ENCODE measurements around the gene MCTP2.

Gene MCTP2

GRCh38 chr15:94354655-94355054 is 123.3 kb downstream of the MCTP2 start:
- DNase-seq: no peak

- no peak for DNase-seq
These were observed 128.4 kb downstream of the MCTP2 start for GRCh38 chr15:94359716-94360115.

DNA sequence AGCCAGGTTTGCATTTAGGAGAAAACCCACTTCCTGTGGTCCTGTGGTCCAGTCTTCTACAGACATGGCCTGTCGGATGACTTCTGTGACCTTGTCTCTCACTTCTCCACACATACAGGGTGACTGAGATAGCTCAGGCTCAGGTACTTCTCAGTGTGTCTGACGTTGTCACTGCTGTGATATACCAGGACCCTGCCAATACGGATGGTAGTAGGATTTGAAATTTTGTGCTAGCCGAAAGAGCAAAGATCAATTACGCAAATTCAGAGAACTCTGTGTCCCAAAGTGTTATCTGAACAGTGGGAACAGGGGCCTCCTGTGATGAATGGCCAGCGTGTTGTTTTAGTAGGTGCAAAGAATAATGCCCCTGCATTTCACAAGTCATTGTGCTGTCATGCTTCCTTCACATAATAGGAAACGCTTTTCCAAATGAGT is 128.9 kb downstream of the MCTP2 start:
- no peak for DNase-seq

DNA sequence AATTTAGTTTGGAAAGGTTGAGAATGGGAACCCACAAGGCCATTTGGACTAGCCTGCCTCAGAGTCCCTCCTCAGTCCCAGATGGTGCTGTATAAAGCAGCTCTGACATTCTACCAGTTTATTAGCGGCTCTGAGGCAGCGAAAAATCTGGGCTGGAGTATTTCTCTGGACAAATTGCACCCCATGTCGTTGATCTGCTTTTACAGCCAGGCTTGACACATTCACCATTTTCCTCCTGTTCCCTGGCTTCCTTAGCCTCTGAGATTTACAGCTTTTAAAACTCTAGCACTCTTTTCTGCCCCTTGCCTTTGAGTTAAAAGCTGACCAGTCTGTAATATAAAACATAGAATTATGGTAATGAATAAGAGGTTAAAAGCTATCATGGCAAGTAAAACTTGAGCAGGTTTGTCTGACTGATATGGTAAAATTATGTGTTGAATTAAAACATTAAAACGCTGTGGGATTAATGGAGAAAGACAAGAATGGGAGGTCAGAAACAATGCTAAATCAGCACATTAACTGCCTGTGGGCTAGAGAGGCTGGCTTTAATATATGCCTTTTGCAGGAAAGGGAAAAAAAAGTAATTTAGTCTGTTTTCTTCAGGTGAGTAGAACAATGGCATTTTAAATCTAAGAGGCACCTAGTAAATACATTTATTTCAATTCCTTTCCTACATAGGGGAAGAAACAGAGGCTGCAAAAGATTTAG is 131.2 kb downstream of the MCTP2 start:
- no peak for DNase-seq

DNA sequence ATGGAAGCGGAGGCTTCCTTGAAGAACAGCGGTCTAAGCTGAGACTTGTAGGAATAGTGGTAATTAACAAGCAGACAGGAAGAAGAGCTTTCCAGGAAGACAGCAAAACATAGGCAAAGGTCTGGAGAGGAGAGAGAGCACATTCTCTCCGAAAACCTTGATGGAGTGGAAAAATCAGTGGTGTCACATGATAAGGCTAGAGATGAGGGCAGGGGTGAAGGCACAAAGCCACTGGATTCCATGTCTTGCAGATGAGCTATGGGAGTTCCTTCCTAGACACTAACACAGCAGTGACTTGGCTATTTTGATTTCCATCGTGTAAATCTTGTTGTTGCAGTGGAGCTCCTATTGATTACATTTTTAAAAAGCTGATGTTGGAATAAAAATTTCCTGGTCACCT is 132.0 kb downstream of the MCTP2 start:
- DNase-seq: no peak

GRCh38 chr15:94366781-94367180 is 135.4 kb downstream of the MCTP2 start:
- no peak for DNase-seq

DNA sequence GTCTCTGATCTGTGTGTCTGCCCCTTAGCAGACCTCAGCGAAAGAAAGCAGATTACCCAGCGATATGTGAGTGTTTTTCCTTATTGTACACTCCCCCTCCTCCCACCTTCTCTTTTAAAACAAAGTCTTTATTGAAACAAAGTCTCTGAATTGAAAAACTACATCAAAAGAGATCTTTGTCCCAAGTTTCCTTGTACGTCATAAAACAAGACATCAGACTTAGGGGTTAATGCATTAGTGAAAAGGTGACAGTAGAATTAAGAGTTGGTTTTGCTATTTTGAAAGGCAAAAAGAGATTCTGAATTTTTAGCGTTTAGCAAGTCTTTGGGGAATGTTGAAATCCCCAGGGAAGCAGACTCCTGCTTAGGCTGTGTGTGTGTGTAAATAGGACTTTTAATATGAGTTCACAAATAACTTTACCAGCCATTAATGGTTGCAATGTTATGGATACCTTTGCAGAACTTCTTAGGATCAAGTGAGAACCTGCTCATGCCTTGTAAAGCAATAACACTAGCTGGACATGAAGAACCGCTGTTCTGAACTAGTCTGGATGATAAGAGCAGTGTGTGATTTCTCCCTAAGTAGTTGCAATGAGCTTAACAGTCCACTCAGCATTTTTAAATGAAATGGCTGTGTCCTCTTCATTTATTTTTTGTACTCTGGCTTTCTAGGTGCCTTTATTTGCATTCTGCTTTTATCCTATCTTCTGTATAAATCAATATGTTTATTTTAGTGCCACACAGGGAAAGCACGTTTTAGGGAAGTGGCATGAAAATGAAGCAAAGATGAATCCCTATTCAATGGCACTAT is 136.6 kb downstream of the MCTP2 start:
- no peak for DNase-seq

- DNase-seq: no peak
These were observed 139.0 kb downstream of the MCTP2 start for GRCh38 chr15:94370206-94370935.

DNA sequence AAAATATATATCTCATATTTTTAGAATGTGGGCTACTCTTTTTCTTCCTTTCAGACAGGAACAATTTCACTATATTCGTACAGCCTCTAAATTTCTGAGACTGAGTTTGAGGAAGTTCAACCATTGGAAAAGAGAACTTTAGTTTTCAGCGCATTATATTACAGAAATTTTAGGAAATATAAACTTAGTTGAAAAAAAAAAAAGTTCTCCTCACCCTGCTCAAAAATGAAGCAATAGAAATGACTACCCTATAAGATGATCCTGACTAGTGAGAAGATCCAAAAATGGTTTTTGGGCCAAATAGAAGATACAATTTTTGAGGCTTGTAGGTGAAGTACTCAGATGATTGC is 139.6 kb downstream of the MCTP2 start:
- no peak for DNase-seq

DNA sequence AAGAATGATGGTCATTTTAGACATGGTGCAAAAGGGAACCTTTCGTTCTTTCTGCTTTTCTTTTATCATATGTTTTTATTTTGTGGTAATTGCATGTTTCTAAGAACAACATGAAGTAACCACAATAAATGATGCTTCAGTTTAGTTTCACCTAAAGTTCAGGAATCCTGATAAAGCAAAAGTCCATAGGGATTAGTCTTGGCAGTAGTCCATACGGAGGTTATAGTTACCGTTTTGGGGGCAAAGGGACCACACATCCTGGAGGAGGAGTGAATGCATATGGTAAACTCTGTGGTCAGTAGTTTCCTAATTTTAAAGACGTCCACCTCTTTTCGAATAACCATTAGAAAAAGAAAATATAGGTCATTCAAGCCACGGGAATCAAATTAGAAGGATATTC is 141.5 kb downstream of the MCTP2 start:
- DNase-seq: no peak

DNA sequence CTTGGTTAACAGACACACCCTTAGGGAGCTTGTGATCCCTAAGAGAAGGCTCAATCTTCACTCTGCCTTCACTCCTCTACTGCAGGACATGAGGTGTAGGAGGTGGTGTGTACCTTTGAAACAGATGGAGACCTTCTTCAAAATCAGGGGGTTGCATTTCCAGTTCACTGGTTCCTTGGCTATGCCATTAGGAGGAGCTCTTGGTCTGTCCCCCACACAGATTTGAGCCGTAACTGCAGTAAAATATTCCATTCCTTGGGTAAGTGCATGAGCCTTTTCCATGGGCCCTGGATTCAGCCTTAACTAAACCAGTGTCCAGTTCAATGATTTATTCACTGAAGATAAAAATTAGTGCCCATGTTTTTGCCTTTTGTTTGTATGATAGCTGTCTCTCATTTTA is 144.6 kb downstream of the MCTP2 start:
- DNase-seq: no peak

- no peak for DNase-seq
These were observed 148.6 kb downstream of the MCTP2 start for GRCh38 chr15:94379986-94380385.

GRCh38 chr15:94380798-94381197 is 149.4 kb downstream of the MCTP2 start:
- DNase-seq: no peak

DNA sequence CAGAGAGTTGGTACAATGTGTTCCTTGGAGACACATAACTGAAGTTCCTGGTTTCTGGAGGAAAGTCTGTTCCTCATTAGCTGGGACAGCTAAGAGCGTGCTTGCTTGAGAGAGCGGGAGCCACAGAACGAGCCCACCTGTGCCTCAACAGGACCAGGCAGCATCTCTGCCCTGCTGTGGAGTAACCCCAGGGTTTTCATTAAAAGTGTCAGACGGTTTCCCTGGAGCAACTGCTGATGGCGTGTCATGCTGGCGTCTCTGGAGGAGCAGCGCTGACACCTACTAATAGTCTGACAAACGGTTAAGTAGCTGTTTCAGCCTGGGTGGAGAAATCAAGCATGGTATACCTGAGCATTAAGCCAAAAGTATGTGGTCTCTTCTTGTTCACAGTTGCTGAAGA is 150.0 kb downstream of the MCTP2 start:
- no peak for DNase-seq

DNA sequence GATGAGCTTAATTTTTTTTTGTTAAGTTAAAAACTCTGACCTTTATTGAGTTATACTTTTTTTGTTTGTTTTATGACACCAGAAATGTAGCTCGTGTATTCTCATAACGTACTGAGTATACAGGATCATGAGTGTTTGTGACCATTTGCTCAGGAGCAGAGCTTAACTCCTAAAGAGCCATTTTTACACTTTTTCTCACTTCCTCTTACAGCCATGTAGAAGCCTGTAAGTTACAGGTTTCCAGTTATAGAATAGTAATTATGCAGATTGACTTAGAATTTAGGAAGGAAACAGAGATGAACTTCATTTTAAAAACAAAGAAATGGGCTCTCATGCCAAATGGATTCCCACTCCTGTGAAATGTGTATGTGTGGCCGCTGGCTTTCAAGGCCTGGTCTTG is 151.7 kb downstream of the MCTP2 start:
- DNase-seq: no peak

DNA sequence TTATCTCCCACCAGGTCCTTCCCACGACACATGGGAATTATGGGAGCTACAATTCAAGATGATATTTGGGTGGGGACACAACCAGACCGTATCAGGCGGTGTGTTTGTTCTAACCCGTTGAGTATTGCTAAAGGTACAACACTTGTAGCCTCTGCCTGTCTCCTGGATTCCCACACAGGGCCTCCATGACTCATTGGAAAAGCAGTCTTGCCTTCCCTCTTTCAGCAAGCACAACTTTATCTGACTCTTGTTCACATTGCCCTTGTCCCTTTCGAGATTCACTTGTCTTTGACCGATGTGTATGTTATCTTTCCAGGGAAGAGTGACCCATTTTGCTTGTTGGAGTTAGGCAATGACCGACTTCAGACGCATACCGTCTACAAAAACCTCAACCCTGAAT is 152.3 kb downstream of the MCTP2 start:
- DNase-seq: no peak

DNA sequence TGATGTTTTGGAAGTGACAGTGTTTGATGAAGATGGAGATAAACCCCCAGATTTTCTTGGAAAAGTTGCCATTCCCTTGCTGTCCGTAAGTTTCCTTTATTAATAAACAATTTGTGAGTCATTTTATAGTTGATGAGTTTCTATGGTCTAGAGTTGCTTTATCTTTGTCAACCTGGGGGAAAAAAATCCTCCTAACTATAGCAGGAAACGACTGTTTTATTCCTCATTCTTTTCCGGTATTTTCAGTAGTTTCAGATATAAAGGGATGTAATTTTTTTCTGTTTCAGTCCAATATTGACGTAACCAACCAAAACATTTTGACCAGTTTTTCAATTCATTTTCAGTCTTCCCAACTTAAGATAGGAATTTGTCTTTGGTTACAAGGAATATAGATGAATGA is 154.1 kb downstream of the MCTP2 start:
- no peak for DNase-seq

DNA sequence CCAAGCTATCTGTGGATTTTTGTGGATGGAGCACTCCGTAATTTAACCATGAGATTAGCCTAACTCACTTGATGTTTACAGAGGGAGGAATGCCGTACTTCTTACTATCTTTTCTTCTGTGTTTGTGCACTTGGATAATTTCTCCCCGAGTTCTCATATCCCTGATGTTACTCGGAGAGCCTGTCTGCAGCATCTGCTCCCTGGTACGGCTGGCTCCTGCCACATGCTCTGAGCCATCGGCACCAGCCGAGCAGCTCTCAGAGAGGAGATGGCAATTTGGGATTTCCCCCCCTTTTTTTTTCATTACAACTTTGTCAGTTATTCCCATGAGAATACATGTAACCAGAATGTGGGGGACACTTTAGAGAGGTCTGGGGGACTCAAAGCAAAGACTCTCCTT is 155.0 kb downstream of the MCTP2 start:
- no peak for DNase-seq

DNA sequence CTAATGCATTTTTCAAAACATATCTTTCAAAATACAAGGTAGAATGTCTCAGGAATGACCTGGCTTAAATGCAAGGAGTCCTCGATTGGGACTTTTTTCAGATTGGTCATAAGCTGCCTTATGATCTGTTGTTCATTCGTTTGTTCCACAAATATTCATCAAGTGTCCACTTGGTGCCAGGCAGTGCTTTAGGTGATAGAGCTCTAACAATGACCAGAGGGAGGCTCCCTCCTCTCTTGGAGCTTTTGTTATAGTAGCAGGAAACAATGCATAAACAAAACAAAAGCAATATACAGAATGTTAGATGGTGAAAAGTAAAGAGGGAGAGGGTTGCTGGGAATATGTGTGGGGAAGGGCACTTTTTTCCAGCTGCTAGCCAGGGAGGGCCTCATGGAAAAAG is 156.1 kb downstream of the MCTP2 start:
- DNase-seq: no peak

DNA sequence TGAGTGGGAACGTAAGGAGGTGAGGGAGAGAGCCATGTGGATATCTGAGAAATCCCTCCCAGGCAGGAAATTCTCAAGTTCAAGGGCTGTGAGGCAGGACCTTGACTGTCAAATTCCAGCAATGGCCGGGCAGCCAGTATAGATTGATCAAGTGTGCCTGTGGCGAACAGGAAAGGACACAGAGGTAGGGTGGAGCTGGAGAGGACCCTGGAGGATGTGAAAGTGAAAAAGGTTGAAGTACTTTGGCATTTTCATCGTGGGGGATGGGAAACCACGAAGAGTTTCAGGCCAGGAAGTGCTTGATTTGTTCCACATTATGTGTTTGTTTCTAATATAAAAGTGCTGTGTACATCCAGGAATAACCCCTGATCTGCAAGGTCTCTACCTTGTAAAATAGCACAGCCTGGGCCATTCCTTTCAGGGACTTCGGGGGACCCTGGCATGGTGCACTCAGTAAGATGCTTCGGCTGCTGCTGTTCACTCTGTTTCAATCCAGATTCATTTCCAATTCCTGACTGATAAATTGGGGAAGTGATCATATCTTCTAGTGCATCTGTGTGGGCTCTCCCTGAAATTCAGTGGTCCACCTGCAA is 156.6 kb downstream of the MCTP2 start:
- DNase-seq: no peak

- no peak for DNase-seq
These were observed 164.3 kb downstream of the MCTP2 start for GRCh38 chr15:94395640-94396039.

DNA sequence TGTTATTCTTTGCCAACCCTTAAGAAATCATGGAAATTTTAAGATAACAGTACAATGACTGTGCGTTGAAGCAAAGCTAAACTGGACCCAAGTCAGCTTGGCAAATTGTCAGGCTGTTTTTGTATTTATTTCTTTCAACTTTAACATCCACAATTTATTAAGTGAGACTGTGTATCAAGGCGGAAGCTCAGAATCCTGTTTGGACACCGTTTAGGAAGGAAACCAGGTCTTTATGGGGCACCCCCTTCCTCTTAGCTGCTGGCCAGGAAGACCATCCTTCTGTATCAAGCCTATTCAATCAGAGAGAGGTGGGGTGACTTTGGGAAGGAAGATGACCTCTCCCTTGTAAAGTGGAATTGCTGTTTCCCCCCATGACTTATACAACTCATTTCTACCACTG is 166.0 kb downstream of the MCTP2 start:
- no peak for DNase-seq

DNA sequence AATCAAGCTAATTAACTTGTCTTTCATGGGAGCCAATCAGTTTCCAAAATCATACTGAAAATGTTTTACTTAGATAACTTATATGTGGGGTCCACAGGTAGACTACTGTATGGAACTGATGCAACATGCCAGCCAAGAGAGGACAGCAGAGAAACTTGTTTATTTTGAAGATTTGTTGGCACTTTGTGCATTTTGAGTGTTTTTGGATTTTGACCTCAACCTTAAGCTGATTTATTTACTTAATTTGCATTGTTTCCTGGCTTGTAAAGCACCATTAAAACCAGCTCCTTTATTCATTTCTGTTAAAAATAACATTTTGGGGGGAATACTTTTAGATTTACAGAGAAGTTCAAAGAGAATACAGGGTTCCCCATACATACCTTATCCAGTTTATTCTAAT is 166.6 kb downstream of the MCTP2 start:
- no peak for DNase-seq

All from stimulated activated CD4-positive, alpha-beta T cell treated with anti-CD3 and anti-CD28 coated beads, Interleukin-4, amount 100 ng/mL, for 4 hours (primary cell).